WTC11 (cell line): ENCODE data around the gene DRC3. TPM values are rescaled to one million over a fixed set of nuclear protein-coding genes. Genes with fewer than 3 reads are reported as not detected.

Experiments used
- ATAC-seq: fragments of 200-7000 bp; cut with Tn5 transposase; 2 replicates; pipeline ENCODE4 v1.10.0; 2021; ENCODE audit warnings: mild to moderate bottlenecking, moderate library complexity
- CTCF ChIA-PET: fragments of 300-600 bp; sonication (Branson Sonifier 250); formaldehyde crosslinking; loops from one replicate; lab custom pipeline; 2021; ENCODE audit warnings: antibody characterized with exemption; lab: Charles Lee
- POLR2A ChIA-PET: fragments of 350-600 bp; sonication (Branson Sonifier 250); formaldehyde crosslinking; loops from one replicate; lab custom pipeline; 2021; ENCODE audit warnings: antibody characterized with exemption; lab: Charles Lee
- DNase-seq: peaks from one replicate; pipeline ENCODE4 v3.0.0; 2021; ENCODE audit warnings: low spot score
- H3K27ac Mint-ChIP-seq: 2 replicates; pipeline ENCODE4 v1.8.0; 2021; ENCODE audit warnings: mixed read lengths
- H3K27me3 Mint-ChIP-seq: 2 replicates; pipeline ENCODE4 v1.8.0; 2021; ENCODE audit warnings: low read depth, mild to moderate bottlenecking, moderate library complexity, mixed read lengths
- H3K36me3 Mint-ChIP-seq: 2 replicates; pipeline ENCODE4 v1.8.0; 2021; ENCODE audit warnings: mixed read lengths
- H3K4me1 Mint-ChIP-seq: 2 replicates; pipeline ENCODE4 v1.8.0; 2022; ENCODE audit warnings: mixed read lengths
- H3K4me3 Mint-ChIP-seq: 2 replicates; pipeline ENCODE4 v1.8.0; 2021; ENCODE audit warnings: mild to moderate bottlenecking, moderate library complexity, mixed read lengths
- H3K9me3 Mint-ChIP-seq: 2 replicates; pipeline ENCODE4 v1.8.0; 2021; ENCODE audit warnings: mixed read lengths
- AR ChIP-seq: fragments of 250-450 bp; sonication (Bioruptor Pico); IDR thresholded peaks from 2 replicates; pipeline ENCODE4 v1.9.0; 2021; ENCODE audit warnings: mild to moderate bottlenecking
- ATF1 ChIP-seq: sonication (generic); formaldehyde crosslinking; IDR thresholded peaks from 2 replicates; pipeline ENCODE4 v1.8.1; 2023; ENCODE audit warnings: mild to moderate bottlenecking, moderate library complexity, missing genetic modification reagents
- ATF3 ChIP-seq: sonication (generic); formaldehyde crosslinking; conservative IDR thresholded peaks from 2 replicates; pipeline ENCODE4 v1.8.1; 2022; ENCODE audit warnings: mild to moderate bottlenecking, missing genetic modification reagents
- CREB1 ChIP-seq: sonication (generic); formaldehyde crosslinking; IDR thresholded peaks from 2 replicates; pipeline ENCODE4 v1.8.0; 2023; ENCODE audit warnings: mild to moderate bottlenecking, missing genetic modification reagents
- FOXK1 ChIP-seq: sonication (generic); formaldehyde crosslinking; IDR thresholded peaks from 2 replicates; pipeline ENCODE4 v1.8.0; 2022; ENCODE audit warnings: mild to moderate bottlenecking, moderate library complexity, missing genetic modification reagents
- FOXP1 ChIP-seq: sonication (generic); formaldehyde crosslinking; IDR thresholded peaks from 2 replicates; pipeline ENCODE4 v1.8.0; 2022; ENCODE audit warnings: missing genetic modification reagents, mild to moderate bottlenecking, moderate library complexity, borderline replicate concordance
- FOXP4 ChIP-seq: sonication (generic); formaldehyde crosslinking; IDR thresholded peaks from 2 replicates; pipeline ENCODE4 v1.8.0; 2022; ENCODE audit warnings: mild to moderate bottlenecking, missing genetic modification reagents
- RORB ChIP-seq: fragments of 250-450 bp; sonication (Bioruptor Pico); IDR thresholded peaks from 2 replicates; pipeline ENCODE4 v1.9.0; 2021; ENCODE audit warnings: mild to moderate bottlenecking
- STAT6 ChIP-seq: sonication (generic); formaldehyde crosslinking; conservative IDR thresholded peaks from 2 replicates; pipeline ENCODE4 v1.8.1; 2023; ENCODE audit warnings: mild to moderate bottlenecking, low read depth, missing genetic modification reagents, moderate library complexity
- TCF7 ChIP-seq: sonication (generic); formaldehyde crosslinking; IDR thresholded peaks from 2 replicates; pipeline ENCODE4 v1.8.0; 2022; ENCODE audit warnings: mild to moderate bottlenecking, low read depth, missing genetic modification reagents, moderate library complexity
- ZMAT4 ChIP-seq: fragments of 250-450 bp; sonication (Bioruptor Pico); IDR thresholded peaks from 2 replicates; pipeline ENCODE4 v1.9.0; 2021; ENCODE audit warnings: mild to moderate bottlenecking
- ZNF121 ChIP-seq: sonication (generic); formaldehyde crosslinking; IDR thresholded peaks from 2 replicates; pipeline ENCODE4 v1.8.0; 2023; ENCODE audit warnings: missing genetic modification reagents
- ZNF219 ChIP-seq: sonication (generic); formaldehyde crosslinking; IDR thresholded peaks from 2 replicates; pipeline ENCODE4 v1.8.0; 2023; ENCODE audit warnings: missing genetic modification reagents, mild to moderate bottlenecking, borderline replicate concordance
- ZNF281 ChIP-seq: sonication (generic); formaldehyde crosslinking; IDR thresholded peaks from 2 replicates; pipeline ENCODE4 v1.8.0; 2023; ENCODE audit warnings: mild to moderate bottlenecking, missing genetic modification reagents
- ZNF532 ChIP-seq: fragments of 250-450 bp; sonication (Bioruptor Pico); IDR thresholded peaks from 2 replicates; pipeline ENCODE4 v1.9.0; 2021; ENCODE audit warnings: mild to moderate bottlenecking, borderline replicate concordance
- total RNA-seq: library from RNA; stranded (reverse); gene quantifications from 3 replicates; pipeline ENCODE4 v1.2.3, GENCODE V29; 2021

DRC3 gene
- total RNA-seq, 1 experiment from 2014 or later: 0.42 TPM

GRCh38 chr17:17975436-17975835 is 2.8 kb downstream of the DRC3 start:
- Mint-ChIP-seq H3K4me1 (0 out of 2 replicates have a peak, but pooled peaks cover 6% of the 10 kb centered on the region), H3K27me3 (no peaks in the 10 kb centered on the region; the same call in 1 of the 2 replicates), H3K4me3 (no peak overlapping the region), H3K36me3 (no peaks in the 10 kb centered on the region), H3K9me3 (no peaks in the 10 kb centered on the region), H3K27ac (no peak overlapping the region)
- ATAC-seq: no peak
- TF ChIP-seq FOXK1: no peak
- TF ChIP-seq ATF1: no peak
- no peak for TF ChIP-seq STAT6 (CRISPR knock-in tag)
- no peak for TF ChIP-seq TCF7
- no peak for TF ChIP-seq AR
- no peak for TF ChIP-seq RORB (CRISPR knock-in tag)
- TF ChIP-seq ZNF219 (CRISPR knock-in tag): no peak
- TF ChIP-seq ZNF532 (CRISPR knock-in tag): no peak
- no peak for TF ChIP-seq ATF3 (CRISPR knock-in tag)
- TF ChIP-seq ZMAT4 (CRISPR knock-in tag): no peak
- TF ChIP-seq ZNF281 (CRISPR knock-in tag): no peak
- no peak for TF ChIP-seq CREB1 (CRISPR knock-in tag)
- TF ChIP-seq FOXP4 (CRISPR knock-in tag): no peak
- TF ChIP-seq FOXP1 (CRISPR knock-in tag): no peak
- TF ChIP-seq ZNF121 (CRISPR knock-in tag): no peak
- CTCF ChIA-PET: interaction anchor here (0.8 kb wide), 1 partner anchor 10 kb away, joined by 3 read pairs; no protein-coding TSS in a partner anchor
- POLR2A ChIA-PET: no interaction called here
- no peak for DNase-seq
